Panc1 (cell line): ENCODE data around the gene CYCS. TPM values are rescaled to one million over a fixed set of nuclear protein-coding genes. Genes with fewer than 3 reads are reported as not detected.

ENCODE experiments used
- ATAC-seq: fragments of 200-7000 bp; cut with Tn5 transposase; 2 replicates; pipeline ENCODE4 v1.9.1; 2020; ENCODE audit warnings: mild to moderate bottlenecking, moderate library complexity
- BruUV-seq: library from RNA; stranded (reverse); fragments of 400-500 nt; replicated peaks from 2 replicates; lab custom pipeline; 2021; lab: Mats Ljungman, UMichigan
- CTCF ChIA-PET: fragments of 300-600 bp; sonication (Branson Sonifier 250); formaldehyde crosslinking; loops from one replicate; lab custom pipeline; 2022; ENCODE audit warnings: antibody characterized with exemption; lab: Charles Lee
- POLR2A ChIA-PET: fragments of 300-600 bp; sonication (Branson Sonifier 250); formaldehyde crosslinking; loops from one replicate; lab custom pipeline; 2022; ENCODE audit warnings: antibody characterized with exemption; lab: Charles Lee
- DNase-seq: peaks from one replicate; pipeline ENCODE4 v3.0.0-alpha.2; 2010; ENCODE audit warnings: low read depth, low spot score
- H3K27ac ChIP-seq: 2 replicates; pipeline ENCODE4 v1.5.1; 2011; ENCODE audit warnings: mild to moderate bottlenecking, low read length, inconsistent platforms
- H3K27me3 ChIP-seq: fragments of 200-500 bp; sonication (Bioruptor generic); 2 replicates; pipeline ENCODE4 v1.6.0; 2014; ENCODE audit warnings: low read length, inconsistent platforms; ENCODE audit not compliant: control insufficient read depth, insufficient read depth
- H3K36me3 ChIP-seq: fragments of 200-500 bp; sonication (Bioruptor generic); 2 replicates; pipeline ENCODE4 v1.5.1; 2014; ENCODE audit warnings: inconsistent platforms, mild to moderate bottlenecking, low read length, moderate library complexity; ENCODE audit not compliant: control insufficient read depth, insufficient read depth
- H3K4me1 ChIP-seq: 2 replicates; pipeline ENCODE4 v1.5.1; 2011; ENCODE audit warnings: inconsistent platforms, mild to moderate bottlenecking, low read length, moderate library complexity; ENCODE audit not compliant: control insufficient read depth, insufficient read depth
- H3K4me3 ChIP-seq, 2 experiments: 2 replicates each; pipeline ENCODE4 v1.5.1; 2011 to 2012; ENCODE audit warnings: low read depth in 2 of 2, low read length in 2 of 2, mild to moderate bottlenecking in 2 of 2, inconsistent platforms in 1 of 2, moderate library complexity in 1 of 2
- H3K9me3 ChIP-seq: fragments of 200-500 bp; sonication (Bioruptor generic); 2 replicates; pipeline ENCODE4 v1.5.1; 2014; ENCODE audit warnings: low read depth, mild to moderate bottlenecking, inconsistent platforms, low read length, moderate library complexity; ENCODE audit not compliant: control insufficient read depth, insufficient read depth
- in situ Hi-C: cut with HindIII; loops from 2 replicates; pipeline ENCODE4 v1.10.0; 2016; ENCODE audit warnings: low sequenced_read_pairs, low pct_unique_long_range_greater_than_20kb
- intact Hi-C: fragments of 100-400 bp; cut with micrococcal nuclease; formaldehyde crosslinking; loops from one replicate; pipeline ENCODE4 v1.10.0; 2022; ENCODE audit not compliant: unreplicated experiment
- total RNA-seq: library from RNA; stranded (reverse); gene quantifications from one replicate; pipeline ENCODE4 v1.2.1, GENCODE V29; 2021; ENCODE audit not compliant: unreplicated experiment
- TF ChIP-seq, protein P1 (sequence below): fragments of 450-650 bp; IDR thresholded peaks from 2 replicates; pipeline ENCODE4 v1.5.1; 2017; ENCODE audit warnings: mild to moderate bottlenecking

CYCS gene
- total RNA-seq, 1 experiment from 2014 or later: 245 TPM

DNA sequence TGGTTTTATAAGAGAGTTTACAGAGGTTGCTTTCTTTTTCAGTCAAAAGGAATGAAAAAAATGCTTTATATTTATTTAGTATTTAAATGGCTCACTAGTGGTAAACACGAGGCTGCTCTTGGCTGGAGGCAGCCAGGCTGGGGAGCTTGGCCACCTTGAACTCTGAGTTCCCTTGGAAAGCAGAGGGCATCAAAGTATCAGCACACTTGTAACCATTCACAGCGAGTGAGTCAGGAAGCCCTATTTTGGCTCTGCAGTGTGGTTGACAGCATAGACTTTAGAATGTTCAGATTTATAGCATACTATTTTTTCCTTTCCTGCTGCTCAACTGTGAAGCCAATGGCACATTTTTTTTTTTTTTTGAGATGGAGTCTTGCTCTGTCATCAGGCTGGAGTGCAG is 51.6 kb downstream of the CYCS start:
- Histone ChIP-seq H3K36me3 (no peaks in the 10 kb centered on the region), H3K27me3 (no peaks in the 10 kb centered on the region), H3K4me1 (no peaks in the 10 kb centered on the region), H3K4me3 (no peak overlapping the region), H3K9me3 (no peaks in the 10 kb centered on the region), H3K27ac (no peak overlapping the region)
- TF ChIP-seq, protein P1, sequence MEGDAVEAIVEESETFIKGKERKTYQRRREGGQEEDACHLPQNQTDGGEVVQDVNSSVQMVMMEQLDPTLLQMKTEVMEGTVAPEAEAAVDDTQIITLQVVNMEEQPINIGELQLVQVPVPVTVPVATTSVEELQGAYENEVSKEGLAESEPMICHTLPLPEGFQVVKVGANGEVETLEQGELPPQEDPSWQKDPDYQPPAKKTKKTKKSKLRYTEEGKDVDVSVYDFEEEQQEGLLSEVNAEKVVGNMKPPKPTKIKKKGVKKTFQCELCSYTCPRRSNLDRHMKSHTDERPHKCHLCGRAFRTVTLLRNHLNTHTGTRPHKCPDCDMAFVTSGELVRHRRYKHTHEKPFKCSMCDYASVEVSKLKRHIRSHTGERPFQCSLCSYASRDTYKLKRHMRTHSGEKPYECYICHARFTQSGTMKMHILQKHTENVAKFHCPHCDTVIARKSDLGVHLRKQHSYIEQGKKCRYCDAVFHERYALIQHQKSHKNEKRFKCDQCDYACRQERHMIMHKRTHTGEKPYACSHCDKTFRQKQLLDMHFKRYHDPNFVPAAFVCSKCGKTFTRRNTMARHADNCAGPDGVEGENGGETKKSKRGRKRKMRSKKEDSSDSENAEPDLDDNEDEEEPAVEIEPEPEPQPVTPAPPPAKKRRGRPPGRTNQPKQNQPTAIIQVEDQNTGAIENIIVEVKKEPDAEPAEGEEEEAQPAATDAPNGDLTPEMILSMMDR: no peak
- BruUV-seq: no TSS peak
- CTCF ChIA-PET: interaction anchor here (0.7 to 1.6 kb wide), 2 partner anchors 239 to 262 kb away, joined by 3 to 6 read pairs; no protein-coding TSS in a partner anchor
- DNase-seq (no peak), ATAC-seq (no peak)
- POLR2A ChIA-PET: no interaction called here
- intact Hi-C loops (no loop called here), in situ Hi-C loops (no loop called here)

Other genes with a start within 250 kb of the CYCS start
- 9.2 TPM for gene OSBPL3, start 145.1 kb downstream of the CYCS start, total RNA-seq
- not detected for gene NPVF, start 103.2 kb upstream of the CYCS start, total RNA-seq